ENCODE measurements around the gene PDE4B.
A peak's percentile ranks its signal among the peaks of the same experiment; 100 is the strongest.

The PDE4B gene

GRCh38 chr1:65791801-65792668, 660 bp upstream of the PDE4B start:
- peaks cover 16% of the 10 kb centered on the region for H3K9me3 Mint-ChIP-seq
- H3K27ac Mint-ChIP-seq = no peak overlapping the region
- H3K36me3 Mint-ChIP-seq (ENCODE audit: low read depth) = no peaks in the 10 kb centered on the region
- peaks cover 60% of the 10 kb centered on the region for H3K27me3 Mint-ChIP-seq
- H3K4me1 Mint-ChIP-seq (ENCODE audit: low read depth) = no peaks in the 10 kb centered on the region
- H3K4me3 Mint-ChIP-seq = no peak overlapping the region

GRCh38 chr1:65793359-65793732, 651 bp downstream of the PDE4B start:
- H3K27ac Mint-ChIP-seq = no peak overlapping the region
- H3K36me3 Mint-ChIP-seq (ENCODE audit: low read depth) = no peaks in the 10 kb centered on the region
- peaks cover 16% of the 10 kb centered on the region for H3K9me3 Mint-ChIP-seq
- H3K4me1 Mint-ChIP-seq (ENCODE audit: low read depth) = no peaks in the 10 kb centered on the region
- peaks cover 60% of the 10 kb centered on the region for H3K27me3 Mint-ChIP-seq
- no peak overlapping the region for H3K4me3 Mint-ChIP-seq

GRCh38 chr1:65795311-65795710, 2.6 kb downstream of the PDE4B start:
- Mint-ChIP-seq H3K4me1 (ENCODE audit: low read depth) (no peaks in the 10 kb centered on the region), H3K27me3 (peaks cover 60% of the 10 kb centered on the region), H3K4me3 (no peak overlapping the region), H3K36me3 (ENCODE audit: low read depth) (no peaks in the 10 kb centered on the region), H3K27ac (no peak overlapping the region), H3K9me3 (peaks cover 5% of the 10 kb centered on the region)

- no peaks in the 10 kb centered on the region for H3K4me1 Mint-ChIP-seq (ENCODE audit: low read depth)
- H3K27ac Mint-ChIP-seq = no peak overlapping the region
- no peaks in the 10 kb centered on the region for H3K9me3 Mint-ChIP-seq
- no peaks in the 10 kb centered on the region for H3K36me3 Mint-ChIP-seq (ENCODE audit: low read depth)
- H3K4me3 Mint-ChIP-seq = no peak overlapping the region
- H3K27me3 Mint-ChIP-seq = peaks cover 42% of the 10 kb centered on the region
These were observed 6.9 kb downstream of the PDE4B start for GRCh38 chr1:65799601-65800000.

GRCh38 chr1:65804584-65804983, 11.9 kb downstream of the PDE4B start:
- Mint-ChIP-seq H3K27ac (no peak overlapping the region), H3K4me3 (no peak overlapping the region), H3K36me3 (ENCODE audit: low read depth) (no peaks in the 10 kb centered on the region), H3K27me3 (peaks cover 53% of the 10 kb centered on the region), H3K4me1 (ENCODE audit: low read depth) (no peaks in the 10 kb centered on the region), H3K9me3 (no peaks in the 10 kb centered on the region)

- Mint-ChIP-seq H3K27me3 (peaks cover 42% of the 10 kb centered on the region), H3K4me3 (peak overlapping the region; percentile 60), H3K36me3 (ENCODE audit: low read depth) (no peaks in the 10 kb centered on the region), H3K9me3 (no peaks in the 10 kb centered on the region), H3K4me1 (ENCODE audit: low read depth) (peaks cover 29% of the 10 kb centered on the region), H3K27ac (peak overlapping the region; percentile 91)
These were observed 19.4 kb downstream of the PDE4B start for GRCh38 chr1:65812065-65812464.

GRCh38 chr1:65813956-65814355, 21.3 kb downstream of the PDE4B start:
- no peaks in the 10 kb centered on the region for H3K9me3 Mint-ChIP-seq
- peaks cover 29% of the 10 kb centered on the region for H3K4me1 Mint-ChIP-seq (ENCODE audit: low read depth)
- H3K27me3 Mint-ChIP-seq = peaks cover 31% of the 10 kb centered on the region
- no peak overlapping the region for H3K4me3 Mint-ChIP-seq
- no peak overlapping the region for H3K27ac Mint-ChIP-seq
- H3K36me3 Mint-ChIP-seq (ENCODE audit: low read depth) = no peaks in the 10 kb centered on the region

- Mint-ChIP-seq H3K9me3 (no peaks in the 10 kb centered on the region), H3K27me3 (peaks cover 32% of the 10 kb centered on the region), H3K4me3 (no peak overlapping the region), H3K36me3 (ENCODE audit: low read depth) (no peaks in the 10 kb centered on the region), H3K27ac (no peak overlapping the region), H3K4me1 (ENCODE audit: low read depth) (peaks cover 29% of the 10 kb centered on the region)
These were observed 22.1 kb downstream of the PDE4B start for GRCh38 chr1:65814752-65815151.

GRCh38 chr1:65817891-65818290, 25.2 kb downstream of the PDE4B start:
- Mint-ChIP-seq H3K27me3 (peaks cover 41% of the 10 kb centered on the region), H3K4me1 (ENCODE audit: low read depth) (peaks cover 10% of the 10 kb centered on the region), H3K27ac (no peak overlapping the region), H3K9me3 (no peaks in the 10 kb centered on the region), H3K4me3 (no peak overlapping the region), H3K36me3 (ENCODE audit: low read depth) (no peaks in the 10 kb centered on the region)

- H3K4me3 Mint-ChIP-seq = no peak overlapping the region
- no peak overlapping the region for H3K27ac Mint-ChIP-seq
- no peaks in the 10 kb centered on the region for H3K36me3 Mint-ChIP-seq (ENCODE audit: low read depth)
- peaks cover 1% of the 10 kb centered on the region for H3K4me1 Mint-ChIP-seq (ENCODE audit: low read depth)
- H3K9me3 Mint-ChIP-seq = peaks cover 3% of the 10 kb centered on the region
- H3K27me3 Mint-ChIP-seq = peaks cover 43% of the 10 kb centered on the region
These were observed 26.3 kb downstream of the PDE4B start for GRCh38 chr1:65818966-65819365.

GRCh38 chr1:65820983-65821382, 28.3 kb downstream of the PDE4B start:
- no peak overlapping the region for H3K4me3 Mint-ChIP-seq
- H3K27ac Mint-ChIP-seq = no peak overlapping the region
- H3K36me3 Mint-ChIP-seq (ENCODE audit: low read depth) = no peaks in the 10 kb centered on the region
- H3K4me1 Mint-ChIP-seq (ENCODE audit: low read depth) = no peaks in the 10 kb centered on the region
- H3K27me3 Mint-ChIP-seq = peaks cover 42% of the 10 kb centered on the region
- peaks cover 3% of the 10 kb centered on the region for H3K9me3 Mint-ChIP-seq

GRCh38 chr1:65821386-65821785, 28.7 kb downstream of the PDE4B start:
- H3K36me3 Mint-ChIP-seq (ENCODE audit: low read depth) = no peaks in the 10 kb centered on the region
- H3K27ac Mint-ChIP-seq = no peak overlapping the region
- H3K4me3 Mint-ChIP-seq = no peak overlapping the region
- H3K4me1 Mint-ChIP-seq (ENCODE audit: low read depth) = no peaks in the 10 kb centered on the region
- H3K9me3 Mint-ChIP-seq = peaks cover 3% of the 10 kb centered on the region
- peaks cover 42% of the 10 kb centered on the region for H3K27me3 Mint-ChIP-seq

- peaks cover 47% of the 10 kb centered on the region for H3K27me3 Mint-ChIP-seq
These were observed 31.4 kb downstream of the PDE4B start for GRCh38 chr1:65824103-65824502.

GRCh38 chr1:65825741-65826140, 33.0 kb downstream of the PDE4B start:
- Mint-ChIP-seq H3K9me3 (peaks cover 3% of the 10 kb centered on the region), H3K27ac (no peak overlapping the region), H3K27me3 (peaks cover 43% of the 10 kb centered on the region), H3K4me1 (ENCODE audit: low read depth) (peaks cover 5% of the 10 kb centered on the region), H3K4me3 (no peak overlapping the region), H3K36me3 (ENCODE audit: low read depth) (no peaks in the 10 kb centered on the region)

More at GRCh38 chr1:65824103-65824502, 31.4 kb downstream of the PDE4B start:
- no peak overlapping the region for H3K4me3 Mint-ChIP-seq
- H3K4me1 Mint-ChIP-seq (ENCODE audit: low read depth) = no peaks in the 10 kb centered on the region
- H3K9me3 Mint-ChIP-seq = peaks cover 3% of the 10 kb centered on the region
- no peak overlapping the region for H3K27ac Mint-ChIP-seq
- H3K36me3 Mint-ChIP-seq (ENCODE audit: low read depth) = no peaks in the 10 kb centered on the region

GRCh38 chr1:65826782-65827181, 34.1 kb downstream of the PDE4B start:
- no peaks in the 10 kb centered on the region for H3K36me3 Mint-ChIP-seq (ENCODE audit: low read depth)
- no peak overlapping the region for H3K4me3 Mint-ChIP-seq
- H3K27ac Mint-ChIP-seq = no peak overlapping the region
- peaks cover 35% of the 10 kb centered on the region for H3K27me3 Mint-ChIP-seq
- peaks cover 5% of the 10 kb centered on the region for H3K4me1 Mint-ChIP-seq (ENCODE audit: low read depth)
- H3K9me3 Mint-ChIP-seq = peaks cover 3% of the 10 kb centered on the region

- peaks cover 37% of the 10 kb centered on the region for H3K27me3 Mint-ChIP-seq
These were observed 34.7 kb downstream of the PDE4B start for GRCh38 chr1:65827346-65827745.

More at GRCh38 chr1:65827346-65827745, 34.7 kb downstream of the PDE4B start:
- H3K9me3 Mint-ChIP-seq = peaks cover 3% of the 10 kb centered on the region
- H3K36me3 Mint-ChIP-seq (ENCODE audit: low read depth) = no peaks in the 10 kb centered on the region
- H3K27ac Mint-ChIP-seq = no peak overlapping the region
- H3K4me1 Mint-ChIP-seq (ENCODE audit: low read depth) = peaks cover 5% of the 10 kb centered on the region
- H3K4me3 Mint-ChIP-seq = no peak overlapping the region

All from stimulated activated naive CD8-positive, alpha-beta T cell treated with anti-CD3 and anti-CD28 coated beads, Interleukin-15, Interleukin-2, amounts not matched to agents 100 ng/mL and 50 ng/mL, for 24 hours (primary cell).